Endothelial cell (in vitro differentiated cells): ENCODE data around the gene TGFBR3. TPM values are rescaled to one million over a fixed set of nuclear protein-coding genes. Genes with fewer than 3 reads are reported as not detected.

Source experiments
- DNase-seq: peaks from one replicate; pipeline ENCODE4 v3.0.0; 2021; ENCODE audit warnings: low spot score
- H3K27ac Mint-ChIP-seq: one replicate; pipeline ENCODE4 v1.8.0; 2021; ENCODE audit warnings: mixed read lengths, inconsistent platforms; ENCODE audit not compliant: unreplicated experiment
- H3K27me3 Mint-ChIP-seq: one replicate; pipeline ENCODE4 v1.8.0; 2021; ENCODE audit warnings: mild to moderate bottlenecking, moderate library complexity, mixed read lengths, inconsistent platforms; ENCODE audit not compliant: unreplicated experiment
- H3K36me3 Mint-ChIP-seq: one replicate; pipeline ENCODE4 v1.8.0; 2021; ENCODE audit warnings: mild to moderate bottlenecking, low read depth, mixed read lengths, inconsistent platforms; ENCODE audit not compliant: unreplicated experiment
- H3K4me1 Mint-ChIP-seq: one replicate; pipeline ENCODE4 v1.8.0; 2021; ENCODE audit warnings: mild to moderate bottlenecking, mixed read lengths, inconsistent platforms; ENCODE audit not compliant: unreplicated experiment
- H3K4me3 Mint-ChIP-seq: one replicate; pipeline ENCODE4 v1.8.0; 2021; ENCODE audit warnings: mild to moderate bottlenecking, mixed read lengths, inconsistent platforms; ENCODE audit not compliant: unreplicated experiment
- H3K9me3 Mint-ChIP-seq: one replicate; pipeline ENCODE4 v1.8.0; 2021; ENCODE audit warnings: mixed read lengths, inconsistent platforms; ENCODE audit not compliant: unreplicated experiment
- total RNA-seq: library from RNA; stranded (reverse); fragmentation: NEBNext Ultra II Directional; extraction: Animal tissue kit (Norgen Biotek cat#: 25700); gene quantifications from one replicate; pipeline ENCODE4 v1.2.1, GENCODE V29; 2021; ENCODE audit not compliant: unreplicated experiment
- TF ChIP-seq, protein P1 (sequence below): fragments of 200-600 bp; sonication (generic); IDR thresholded peaks from one replicate; pipeline ENCODE4 v1.5.0; 2021; ENCODE audit warnings: antibody characterized with exemption; ENCODE audit not compliant: unreplicated experiment

Gene TGFBR3
- total RNA-seq, 1 donor from 2014 or later = 39.2 TPM

DNA sequence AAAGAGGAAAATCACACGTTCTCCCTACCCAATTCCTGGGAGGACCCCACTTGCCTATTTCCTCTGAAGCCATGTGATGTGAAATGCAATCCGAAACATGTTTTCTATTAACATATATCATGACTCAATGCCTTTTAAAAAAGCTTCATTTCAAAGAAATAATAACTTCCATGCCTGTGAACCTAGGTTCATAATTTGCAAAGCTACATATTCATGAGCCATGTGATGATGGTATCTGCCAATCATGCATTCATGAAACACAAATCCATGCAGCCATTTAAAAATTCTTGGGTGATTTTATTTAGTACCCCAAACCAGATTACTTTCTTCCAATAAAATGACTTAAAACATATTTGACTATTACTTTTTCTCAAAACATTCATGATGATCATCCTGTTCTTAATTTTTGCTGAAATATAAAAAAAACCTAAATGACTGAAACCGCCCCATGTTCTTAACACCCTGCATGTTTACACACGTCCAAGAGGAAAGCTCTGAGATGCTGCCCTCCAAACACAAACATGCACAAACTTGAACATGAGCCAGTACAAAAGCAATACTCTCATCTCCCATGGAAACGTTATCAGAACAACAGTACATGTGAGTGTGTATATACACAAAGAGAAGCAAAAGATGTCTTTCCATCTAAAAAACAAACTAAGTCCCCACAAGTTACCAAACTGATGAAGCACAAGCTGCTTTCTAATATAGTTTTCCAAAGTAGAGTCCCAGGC, 140.1 kb downstream of the TGFBR3 start:
- Mint-ChIP-seq H3K27me3 (peaks cover 7% of the 10 kb centered on the region), H3K36me3 (peaks cover 57% of the 10 kb centered on the region), H3K9me3 (no peaks in the 10 kb centered on the region)

DNA sequence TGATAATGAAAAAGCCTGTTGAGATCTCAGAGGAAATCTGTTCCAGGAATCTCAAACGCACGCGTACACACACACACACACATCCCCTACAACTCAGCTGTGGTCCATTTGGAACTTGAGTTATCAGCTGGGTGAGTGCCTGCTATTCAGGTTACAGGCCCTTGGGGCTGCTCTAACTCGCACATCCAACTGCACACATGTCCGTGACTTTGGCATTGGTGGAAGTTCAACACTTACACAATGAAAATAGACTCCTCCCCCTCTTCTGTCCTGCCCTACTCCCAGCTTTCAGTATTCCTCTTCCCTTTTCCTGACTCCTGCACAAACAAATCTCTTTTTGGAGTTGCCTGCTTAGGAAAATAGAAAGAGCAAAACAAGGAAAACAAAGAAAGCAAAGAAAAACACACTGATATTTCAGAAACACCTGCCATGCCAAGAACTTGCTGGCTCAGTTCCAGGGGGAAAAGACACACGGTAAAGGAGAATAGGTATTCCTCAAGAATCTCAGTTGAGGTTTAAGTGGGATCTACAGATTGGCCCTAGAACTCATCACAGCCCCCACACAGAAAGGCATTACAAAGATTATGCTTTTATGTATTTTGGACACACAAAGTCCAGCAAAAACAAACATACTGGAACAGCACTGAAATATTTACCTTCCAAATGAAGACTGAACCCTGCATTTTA, 140.9 kb downstream of the TGFBR3 start:
- Mint-ChIP-seq H3K27me3 (peaks cover 7% of the 10 kb centered on the region), H3K36me3 (peaks cover 57% of the 10 kb centered on the region), H3K27ac (peak overlapping the region; percentile 25), H3K4me1 (peaks cover 11% of the 10 kb centered on the region), H3K4me3 (no peak overlapping the region), H3K9me3 (no peaks in the 10 kb centered on the region)
- TF ChIP-seq, protein P1, sequence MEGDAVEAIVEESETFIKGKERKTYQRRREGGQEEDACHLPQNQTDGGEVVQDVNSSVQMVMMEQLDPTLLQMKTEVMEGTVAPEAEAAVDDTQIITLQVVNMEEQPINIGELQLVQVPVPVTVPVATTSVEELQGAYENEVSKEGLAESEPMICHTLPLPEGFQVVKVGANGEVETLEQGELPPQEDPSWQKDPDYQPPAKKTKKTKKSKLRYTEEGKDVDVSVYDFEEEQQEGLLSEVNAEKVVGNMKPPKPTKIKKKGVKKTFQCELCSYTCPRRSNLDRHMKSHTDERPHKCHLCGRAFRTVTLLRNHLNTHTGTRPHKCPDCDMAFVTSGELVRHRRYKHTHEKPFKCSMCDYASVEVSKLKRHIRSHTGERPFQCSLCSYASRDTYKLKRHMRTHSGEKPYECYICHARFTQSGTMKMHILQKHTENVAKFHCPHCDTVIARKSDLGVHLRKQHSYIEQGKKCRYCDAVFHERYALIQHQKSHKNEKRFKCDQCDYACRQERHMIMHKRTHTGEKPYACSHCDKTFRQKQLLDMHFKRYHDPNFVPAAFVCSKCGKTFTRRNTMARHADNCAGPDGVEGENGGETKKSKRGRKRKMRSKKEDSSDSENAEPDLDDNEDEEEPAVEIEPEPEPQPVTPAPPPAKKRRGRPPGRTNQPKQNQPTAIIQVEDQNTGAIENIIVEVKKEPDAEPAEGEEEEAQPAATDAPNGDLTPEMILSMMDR = no peak
- no peak for DNase-seq

More for the DNA sequence above, 140.1 kb downstream of the TGFBR3 start:
- Mint-ChIP-seq H3K4me3 (no peak overlapping the region), H3K4me1 (peaks cover 11% of the 10 kb centered on the region), H3K27ac (no peak overlapping the region)
- no peak for DNase-seq
- TF ChIP-seq, protein P1 = no peak

DNA sequence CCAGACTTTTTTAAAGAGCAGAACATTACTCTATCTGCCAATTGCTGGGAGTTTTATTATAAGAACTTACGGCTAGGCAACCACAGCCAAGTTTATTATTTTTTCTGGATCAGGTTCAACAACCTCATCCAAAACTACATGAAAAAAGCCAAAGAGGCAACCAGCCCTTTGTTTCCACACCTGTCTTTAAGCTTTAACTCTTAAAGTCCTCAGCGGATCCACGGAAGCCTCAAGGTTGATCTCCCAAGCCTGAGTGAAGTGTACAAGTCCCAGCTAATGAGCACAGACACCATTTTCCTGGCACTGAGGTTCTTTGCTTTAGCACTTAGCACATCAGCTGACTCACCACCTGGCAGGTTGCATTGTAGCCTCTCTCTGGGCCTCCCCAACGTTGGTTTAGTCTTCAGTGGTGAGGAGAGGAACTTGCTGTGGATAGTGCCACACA, 143.1 kb downstream of the TGFBR3 start:
- Mint-ChIP-seq H3K4me3 (peak overlapping the region; percentile 31), H3K36me3 (peaks cover 53% of the 10 kb centered on the region), H3K9me3 (no peaks in the 10 kb centered on the region), H3K4me1 (peaks cover 11% of the 10 kb centered on the region), H3K27ac (no peak overlapping the region), H3K27me3 (peaks cover 7% of the 10 kb centered on the region)
- no peak for DNase-seq
- TF ChIP-seq, protein P1 = no peak

DNA sequence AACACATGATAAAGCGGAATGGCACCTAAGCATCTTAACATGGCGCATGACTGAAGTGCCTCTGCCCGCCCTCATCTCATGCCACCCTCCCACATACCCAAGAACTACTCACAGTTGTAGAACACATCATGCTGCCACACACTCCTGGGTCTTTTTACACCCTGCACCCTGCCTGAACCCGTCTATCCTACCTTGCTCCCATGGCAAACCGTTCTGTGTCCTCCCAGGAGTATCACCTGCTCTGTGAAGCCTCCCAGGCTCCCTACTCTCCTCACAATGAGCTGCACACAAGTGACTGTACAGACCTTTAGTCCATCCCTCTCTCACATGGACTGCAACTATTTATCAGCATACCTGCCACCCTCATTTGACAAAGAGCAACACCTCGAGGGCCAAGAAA, 144.0 kb downstream of the TGFBR3 start:
- H3K9me3 Mint-ChIP-seq = no peaks in the 10 kb centered on the region
- H3K4me1 Mint-ChIP-seq = peaks cover 15% of the 10 kb centered on the region
- H3K4me3 Mint-ChIP-seq = peak overlapping the region; percentile 32
- TF ChIP-seq, protein P1 = no peak
- peaks cover 47% of the 10 kb centered on the region for H3K36me3 Mint-ChIP-seq
- no peak for DNase-seq
- peaks cover 7% of the 10 kb centered on the region for H3K27me3 Mint-ChIP-seq
- peak overlapping the region; percentile 20 for H3K27ac Mint-ChIP-seq

DNA sequence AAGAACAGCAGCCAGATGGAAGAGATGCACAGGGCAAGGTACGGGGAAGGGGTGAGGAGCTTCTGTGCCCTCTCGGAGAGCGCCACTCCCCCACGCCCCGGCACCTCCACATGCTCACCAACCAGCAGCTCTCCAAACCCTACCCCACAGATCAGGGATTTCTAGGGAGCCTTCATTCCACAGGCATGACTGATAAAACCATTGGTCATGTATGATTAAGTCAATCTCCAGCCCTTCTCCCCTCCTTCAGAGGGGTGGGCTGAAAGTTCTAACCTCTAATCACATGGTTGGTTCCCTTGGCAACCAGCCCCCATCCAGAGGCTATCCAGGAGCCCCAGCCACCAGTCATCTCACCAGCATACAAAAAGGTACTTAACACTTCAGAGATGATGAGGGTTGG, 144.7 kb downstream of the TGFBR3 start:
- peaks cover 7% of the 10 kb centered on the region for H3K27me3 Mint-ChIP-seq
- H3K4me3 Mint-ChIP-seq = no peak overlapping the region
- H3K4me1 Mint-ChIP-seq = peaks cover 19% of the 10 kb centered on the region
- TF ChIP-seq, protein P1 = no peak
- H3K27ac Mint-ChIP-seq = no peak overlapping the region
- H3K36me3 Mint-ChIP-seq = peaks cover 45% of the 10 kb centered on the region
- DNase-seq = no peak
- no peaks in the 10 kb centered on the region for H3K9me3 Mint-ChIP-seq
